ENCODE data around the gene CHD9NB. TPM values are rescaled to one million over a fixed set of nuclear protein-coding genes. Genes with fewer than 3 reads are reported as not detected.
A peak's percentile ranks its signal among the peaks of the same experiment; 100 is the strongest.

Gene CHD9NB
- total RNA-seq, 3 donors from 2014 or later (not counting 1 experiment from before 2014, with no cell fraction given) = 0.26 TPM; not detected in 2

DNA sequence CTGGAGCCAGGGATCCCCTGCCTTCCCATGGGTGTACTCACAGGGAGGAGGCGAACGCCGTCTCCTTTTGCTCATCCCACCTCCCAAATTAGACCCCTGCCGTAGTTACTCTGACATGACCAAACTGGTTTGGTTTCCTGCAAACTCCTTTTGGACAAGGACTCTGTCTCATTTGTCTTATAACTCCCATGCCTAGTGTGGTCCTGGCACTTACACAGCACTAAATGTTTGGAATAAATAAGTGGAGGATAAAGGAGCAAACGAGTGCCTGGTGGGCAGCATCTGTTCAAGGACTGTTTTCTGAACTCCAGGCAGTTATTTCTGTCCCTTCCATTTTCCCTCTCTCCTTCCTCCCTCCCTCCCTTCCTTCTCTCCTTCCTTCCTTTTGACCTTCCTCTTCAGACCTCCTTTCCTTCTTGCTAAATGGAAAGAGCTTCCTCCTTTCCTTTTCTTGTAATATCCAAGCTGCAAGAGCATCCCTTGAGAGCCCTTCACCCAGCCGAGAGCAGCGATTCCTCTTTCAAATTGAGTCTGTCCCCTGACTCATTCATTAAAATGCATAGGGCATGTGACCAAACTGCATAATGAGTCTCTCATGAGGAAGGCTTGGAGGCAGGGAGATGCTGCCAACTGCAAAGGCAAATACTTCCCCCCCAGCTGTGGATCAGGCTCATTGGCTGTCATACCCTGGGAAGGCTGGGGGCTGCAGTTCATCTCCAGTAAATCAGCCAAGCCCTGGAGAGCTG, 38.9 kb upstream of the CHD9NB start:
- intact Hi-C loops (cut with micrococcal nuclease) = loop anchor here (10.0 kb wide), 1 partner anchor 363 kb away; no protein-coding TSS in a partner anchor
- no peak overlapping the region for H3K4me3 ChIP-seq (ENCODE audit: low read length)
- DNase-seq (no peak), ATAC-seq (no peak)
- WGBS (ENCODE audit: insufficient coverage) = 69% methylated on average over 7 of the region's 7 CpGs
- Mint-ChIP-seq H3K27me3 (ENCODE audit: low read depth in 2 of 2) (no peaks in the 10 kb centered on the region), H3K9me3 (no peaks in the 10 kb centered on the region), H3K36me3 (no peaks in the 10 kb centered on the region), H3K27ac (peak overlapping the region in 1 of 2 donors; percentile 13), H3K4me1 (peaks cover 41 to 55% of the 10 kb centered on the region in 2 donors), H3K4me3 (peak overlapping the region; percentile 83)
- TF ChIP-seq, protein P1, sequence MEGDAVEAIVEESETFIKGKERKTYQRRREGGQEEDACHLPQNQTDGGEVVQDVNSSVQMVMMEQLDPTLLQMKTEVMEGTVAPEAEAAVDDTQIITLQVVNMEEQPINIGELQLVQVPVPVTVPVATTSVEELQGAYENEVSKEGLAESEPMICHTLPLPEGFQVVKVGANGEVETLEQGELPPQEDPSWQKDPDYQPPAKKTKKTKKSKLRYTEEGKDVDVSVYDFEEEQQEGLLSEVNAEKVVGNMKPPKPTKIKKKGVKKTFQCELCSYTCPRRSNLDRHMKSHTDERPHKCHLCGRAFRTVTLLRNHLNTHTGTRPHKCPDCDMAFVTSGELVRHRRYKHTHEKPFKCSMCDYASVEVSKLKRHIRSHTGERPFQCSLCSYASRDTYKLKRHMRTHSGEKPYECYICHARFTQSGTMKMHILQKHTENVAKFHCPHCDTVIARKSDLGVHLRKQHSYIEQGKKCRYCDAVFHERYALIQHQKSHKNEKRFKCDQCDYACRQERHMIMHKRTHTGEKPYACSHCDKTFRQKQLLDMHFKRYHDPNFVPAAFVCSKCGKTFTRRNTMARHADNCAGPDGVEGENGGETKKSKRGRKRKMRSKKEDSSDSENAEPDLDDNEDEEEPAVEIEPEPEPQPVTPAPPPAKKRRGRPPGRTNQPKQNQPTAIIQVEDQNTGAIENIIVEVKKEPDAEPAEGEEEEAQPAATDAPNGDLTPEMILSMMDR (IDR thresholded peaks at IDR 0.05) = no peak
- H3K27ac ChIP-seq (ENCODE audit: low read length) = peak overlapping the region; percentile 44
- no peaks in the 10 kb centered on the region for H3K27me3 ChIP-seq (ENCODE audit: control insufficient read depth, insufficient read depth, low read length)
- H3K4me1 ChIP-seq (ENCODE audit: control insufficient read depth, insufficient read depth, low read length) = peaks cover 55% of the 10 kb centered on the region
- peaks cover 3% of the 10 kb centered on the region for H3K36me3 ChIP-seq (ENCODE audit: control insufficient read depth, insufficient read depth, low read length)
- H3K9me3 ChIP-seq (ENCODE audit: control insufficient read depth, insufficient read depth, low read length) = no peaks in the 10 kb centered on the region

DNA sequence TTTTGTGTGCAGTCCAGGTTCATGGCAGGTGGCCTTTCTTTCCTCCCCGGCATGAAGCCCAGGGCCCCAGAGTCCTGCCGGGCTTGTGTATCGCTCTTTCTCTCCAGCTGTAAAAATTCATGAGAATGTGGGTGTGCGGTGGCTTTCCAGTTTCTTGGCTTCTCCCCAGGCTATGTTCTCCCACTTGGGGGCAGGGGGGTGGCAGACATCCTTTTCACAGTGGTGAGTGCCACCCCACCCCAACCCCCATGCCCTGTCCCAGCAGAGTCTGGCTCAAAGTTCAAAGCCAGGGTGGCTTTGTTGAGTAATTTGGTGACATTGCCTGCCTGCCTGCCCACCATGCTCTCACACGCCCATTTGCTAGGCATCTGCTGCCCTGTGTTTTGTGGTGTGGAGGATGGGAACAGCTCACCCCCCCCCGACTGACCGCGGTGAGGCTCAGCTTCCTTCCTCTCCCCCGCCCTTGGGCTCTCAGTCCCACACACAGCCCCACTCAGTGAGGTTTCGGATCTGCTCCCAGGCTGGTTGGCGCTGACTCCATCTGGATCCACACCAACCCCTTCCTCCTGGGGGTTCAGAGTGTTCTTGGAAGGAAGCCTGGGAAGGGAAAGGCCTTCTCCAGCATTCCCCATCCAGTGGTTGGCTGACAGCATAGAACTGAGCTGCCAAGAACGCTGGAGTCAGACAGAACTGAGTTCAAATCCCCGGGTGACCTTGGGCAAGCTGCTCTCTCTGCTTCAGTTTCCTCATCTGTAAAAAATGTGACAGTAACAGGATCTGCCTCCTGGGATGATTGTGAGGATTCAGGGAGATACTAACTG, 38.1 kb upstream of the CHD9NB start:
- peak overlapping the region; percentile 44 for H3K27ac ChIP-seq (ENCODE audit: low read length)
- no peaks in the 10 kb centered on the region for H3K27me3 Mint-ChIP-seq (ENCODE audit: low read depth in 2 of 2)
- no peaks in the 10 kb centered on the region for H3K36me3 Mint-ChIP-seq
- no peaks in the 10 kb centered on the region for H3K9me3 Mint-ChIP-seq
- H3K4me3 ChIP-seq (ENCODE audit: low read length) = peak overlapping the region; percentile 6
- H3K27ac Mint-ChIP-seq = peak overlapping the region; percentile 13 to 64
- intact Hi-C loops (cut with micrococcal nuclease) = loop anchor here (10.0 kb wide), 1 partner anchor 364 kb away; no protein-coding TSS in a partner anchor
- H3K9me3 ChIP-seq (ENCODE audit: control insufficient read depth, insufficient read depth, low read length) = no peaks in the 10 kb centered on the region
- no peaks in the 10 kb centered on the region for H3K27me3 ChIP-seq (ENCODE audit: control insufficient read depth, insufficient read depth, low read length)
- ATAC-seq = peak; percentile 44 to 77 (median 64)
- TF ChIP-seq, protein P1 (IDR thresholded peaks at IDR 0.05) = no peak
- 30% methylated on average over 6 of the region's 13 CpGs for WGBS (ENCODE audit: insufficient coverage)
- H3K4me1 ChIP-seq (ENCODE audit: control insufficient read depth, insufficient read depth, low read length) = peaks cover 55% of the 10 kb centered on the region
- peaks cover 41 to 58% of the 10 kb centered on the region in 2 donors for H3K4me1 Mint-ChIP-seq
- peak in 1 of 2 donors; percentile 21 for DNase-seq
- H3K4me3 Mint-ChIP-seq = peak overlapping the region; percentile 83
- peaks cover 3% of the 10 kb centered on the region for H3K36me3 ChIP-seq (ENCODE audit: control insufficient read depth, insufficient read depth, low read length)

- intact Hi-C loops (cut with micrococcal nuclease) = loop anchor here (10.0 kb wide), 1 partner anchor 365 kb away; no protein-coding TSS in a partner anchor
- TF ChIP-seq, protein P1 (IDR thresholded peaks at IDR 0.05) = no peak
- peaks cover 3% of the 10 kb centered on the region for H3K36me3 ChIP-seq (ENCODE audit: control insufficient read depth, insufficient read depth, low read length)
- peak overlapping the region; percentile 83 for H3K4me3 Mint-ChIP-seq
- peak overlapping the region; percentile 44 for H3K27ac ChIP-seq (ENCODE audit: low read length)
- no peak overlapping the region for H3K4me3 ChIP-seq (ENCODE audit: low read length)
- ATAC-seq (no peak), DNase-seq (no peak)
- H3K27ac Mint-ChIP-seq = peak overlapping the region; percentile 13 to 64
- peaks cover 41 to 63% of the 10 kb centered on the region in 2 donors for H3K4me1 Mint-ChIP-seq
- no peaks in the 10 kb centered on the region for H3K27me3 Mint-ChIP-seq (ENCODE audit: low read depth in 2 of 2)
- H3K4me1 ChIP-seq (ENCODE audit: control insufficient read depth, insufficient read depth, low read length) = peaks cover 55% of the 10 kb centered on the region
- WGBS (ENCODE audit: insufficient coverage) = 40% methylated on average over 5 of the region's 5 CpGs
- no peaks in the 10 kb centered on the region for H3K9me3 ChIP-seq (ENCODE audit: control insufficient read depth, insufficient read depth, low read length)
- no peaks in the 10 kb centered on the region for H3K9me3 Mint-ChIP-seq
- H3K27me3 ChIP-seq (ENCODE audit: control insufficient read depth, insufficient read depth, low read length) = no peaks in the 10 kb centered on the region
- no peaks in the 10 kb centered on the region for H3K36me3 Mint-ChIP-seq
These were observed 37.5 kb upstream of the CHD9NB start for GRCh38 chr16:53090286-53090590.

Measured in natural killer cell (primary cell).